Liver (tissue), 9 donors: Measurements from ENCODE around the gene NMU. TPM values are rescaled to one million over a fixed set of nuclear protein-coding genes. Genes with fewer than 3 reads are reported as not detected.

ENCODE experiments used
- DNase-seq: peaks from one replicate; pipeline ENCODE4 v3.0.0-alpha.2; 2017; ENCODE audit warnings: low spot score
- H3K27ac ChIP-seq, 2 donors: one replicate each; pipeline ENCODE4 v1.7.0; 2013; ENCODE audit warnings: inconsistent platforms in 2 of 2, low read length in 2 of 2, control low read depth in 1 of 2, low read depth in 1 of 2, mild to moderate bottlenecking in 1 of 2
- H3K27me3 ChIP-seq, 4 donors: one replicate each; pipeline versions ENCODE4 v1.6.1 to v1.7.0; 2013; ENCODE audit warnings: low read length in 3 of 4, inconsistent platforms in 1 of 4, mild to moderate bottlenecking in 1 of 4, moderate library complexity in 1 of 4; ENCODE audit not compliant: control insufficient read depth in 4 of 4, insufficient read depth in 4 of 4
- H3K36me3 ChIP-seq, 4 donors: one replicate each; pipeline versions ENCODE4 v1.6.1 to v1.7.0; 2013; ENCODE audit warnings: low read length in 3 of 4, mild to moderate bottlenecking in 3 of 4, low read depth in 1 of 4, moderate library complexity in 1 of 4; ENCODE audit not compliant: control insufficient read depth in 4 of 4, insufficient read depth in 3 of 4
- H3K4me1 ChIP-seq, 4 donors: one replicate each; pipeline versions ENCODE4 v1.6.1 to v1.7.0; 2013; ENCODE audit warnings: low read length in 3 of 4, mild to moderate bottlenecking in 3 of 4, moderate library complexity in 1 of 4; ENCODE audit not compliant: control insufficient read depth in 4 of 4, insufficient read depth in 4 of 4
- H3K4me3 ChIP-seq, 3 donors: one replicate each; pipeline versions ENCODE4 v1.6.1 to v1.7.0; 2013; ENCODE audit warnings: low read length in 3 of 3, control low read depth in 1 of 3, low read depth in 1 of 3, mild to moderate bottlenecking in 1 of 3
- H3K9ac ChIP-seq, 2 donors: one replicate each; pipeline ENCODE4 v1.7.0; 2013; ENCODE audit warnings: low read length in 2 of 2, mild to moderate bottlenecking in 2 of 2, moderate library complexity in 2 of 2, control low read depth in 1 of 2, low read depth in 1 of 2
- H3K9me3 ChIP-seq, 4 donors: one replicate each; pipeline versions ENCODE4 v1.6.1 to v1.7.0; 2013; ENCODE audit warnings: low read length in 3 of 4; ENCODE audit not compliant: control insufficient read depth in 4 of 4
- EGR1 ChIP-seq, 2 donors: IDR thresholded peaks; 2 replicates each; pipeline ENCODE4 v1.6.1; 2016 to 2018; ENCODE audit warnings: antibody characterized with exemption in 2 of 2, low read depth in 2 of 2
- FOXA1 ChIP-seq: IDR thresholded peaks from 2 replicates; pipeline ENCODE4 v1.6.1; 2016; ENCODE audit warnings: antibody characterized with exemption
- FOXA2 ChIP-seq: IDR thresholded peaks from 2 replicates; pipeline ENCODE4 v1.6.1; 2016; ENCODE audit warnings: antibody characterized with exemption
- GABPA ChIP-seq, 2 donors: IDR thresholded peaks in 1 of 2; conservative IDR thresholded peaks in 1 of 2; 2 replicates each; pipeline ENCODE4 v1.6.1; 2016; ENCODE audit warnings: antibody characterized with exemption in 2 of 2, mild to moderate bottlenecking in 1 of 2, moderate library complexity in 1 of 2
- HNF4A ChIP-seq, 2 donors: conservative IDR thresholded peaks; 2 replicates each; pipeline ENCODE4 v1.6.1; 2016; ENCODE audit warnings: antibody characterized with exemption in 2 of 2, mild to moderate bottlenecking in 2 of 2
- HNF4G ChIP-seq: IDR thresholded peaks from 2 replicates; pipeline ENCODE4 v1.6.1; 2016; ENCODE audit warnings: antibody characterized with exemption
- JUND ChIP-seq, 2 donors: IDR thresholded peaks; 2 replicates each; pipeline ENCODE4 v1.6.1; 2016; ENCODE audit warnings: antibody characterized with exemption in 2 of 2
- NR2F2 ChIP-seq: IDR thresholded peaks from 2 replicates; pipeline ENCODE4 v1.6.1; 2016; ENCODE audit warnings: antibody characterized with exemption
- RAD21 ChIP-seq, 2 donors: IDR thresholded peaks; 2 replicates each; pipeline ENCODE4 v1.6.1; 2016; ENCODE audit warnings: antibody characterized with exemption in 2 of 2, mild to moderate bottlenecking in 2 of 2
- RXRA ChIP-seq, 2 donors: IDR thresholded peaks; 2 replicates each; pipeline ENCODE4 v1.6.1; 2017 to 2018; ENCODE audit warnings: antibody characterized with exemption in 2 of 2, mild to moderate bottlenecking in 1 of 2
- SP1 ChIP-seq: IDR thresholded peaks from 2 replicates; pipeline ENCODE4 v1.6.1; 2018; ENCODE audit warnings: antibody characterized with exemption, mild to moderate bottlenecking
- YY1 ChIP-seq: IDR thresholded peaks from 2 replicates; pipeline ENCODE4 v1.6.1; 2016; ENCODE audit warnings: antibody characterized with exemption, mild to moderate bottlenecking
- WGBS: extraction: QIAGEN DNeasy Blood & Tissue Kit; methylation state at CpG from one replicate; pipeline ENCODE4 v1.1.7; 2013; 5-methylcytosine and 5-hydroxymethylcytosine counted together
- polyA plus RNA-seq, 2 donors: library from polyadenylated mRNA; stranded (reverse) in 1 of 2; unstranded in 1 of 2; fragments of 200-250 nt in 1 of 2; fragments of >200 nt in 1 of 2; fragmentation: Nextera tagmentation in 1 of 2; extraction: Ambion mirVana in 1 of 2; gene quantifications; one replicate each; pipeline versions ENCODE4 v1.2.1 to v1.2.3, GENCODE V29; 2013 to 2015
- total RNA-seq, 2 donors: library from RNA; depleted of rRNA; stranded (reverse); fragments of >200 nt; gene quantifications; one replicate each; pipeline ENCODE4 v1.2.3, GENCODE V29; 2014
- TF ChIP-seq, protein P1 (sequence below): fragments of 150-350 bp; IDR thresholded peaks from 2 replicates; pipeline ENCODE4 v1.5.1; 2017; ENCODE audit warnings: improper control_type of control experiment, low read depth, low read length; ENCODE audit not compliant: missing input control
- TF ChIP-seq, protein P2 (sequence below): IDR thresholded peaks from 2 replicates; pipeline ENCODE4 v1.6.1; 2016; ENCODE audit warnings: antibody characterized with exemption, mild to moderate bottlenecking
- TF ChIP-seq, protein P3 (sequence below): IDR thresholded peaks from 2 replicates; pipeline ENCODE4 v1.6.1; 2016; ENCODE audit warnings: antibody characterized with exemption
- TF ChIP-seq, protein P4 (sequence below): IDR thresholded peaks from 2 replicates; pipeline ENCODE4 v1.6.1; 2016; ENCODE audit warnings: antibody characterized with exemption
- TF ChIP-seq, protein P5 (sequence below): IDR thresholded peaks from 2 replicates; pipeline ENCODE4 v1.6.1; 2016; ENCODE audit warnings: antibody characterized with exemption
- donor health status: healthy.
- donor health status: healthy.
- donor health status: healthy.
- donor health status: healthy.
- donor health status: healthy.

The NMU gene
- total and polyA plus RNA-seq, 4 donors = 1.6 TPM; not detected in 3

DNA sequence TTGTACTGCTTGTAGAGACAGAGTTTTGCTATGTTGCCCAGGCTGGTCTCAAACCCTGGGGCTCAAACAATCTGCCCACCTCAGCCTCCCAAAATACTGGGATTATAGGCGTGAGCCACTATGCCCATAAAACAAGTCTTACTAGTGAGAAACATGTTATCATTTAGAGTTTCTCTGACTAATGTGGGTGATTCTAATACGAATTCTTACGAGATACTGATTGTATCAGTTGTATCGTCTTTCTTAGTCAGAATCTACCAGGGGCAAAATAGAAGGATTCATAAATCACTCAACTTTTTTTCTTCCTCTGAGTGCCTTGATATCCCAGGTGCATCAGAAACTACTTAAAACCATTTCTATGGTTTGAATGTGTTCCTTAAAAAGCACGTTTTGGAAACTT, 14.4 kb upstream of the NMU start:
- TF ChIP-seq HNF4A (conservative IDR thresholded peaks at IDR 0.05) (no peak), NR2F2 (no peak), YY1 (no peak), HNF4G (no peak), SP1 (no peak)
- DNase-seq = no peak
- H3K27ac ChIP-seq = no peak overlapping the region

DNA sequence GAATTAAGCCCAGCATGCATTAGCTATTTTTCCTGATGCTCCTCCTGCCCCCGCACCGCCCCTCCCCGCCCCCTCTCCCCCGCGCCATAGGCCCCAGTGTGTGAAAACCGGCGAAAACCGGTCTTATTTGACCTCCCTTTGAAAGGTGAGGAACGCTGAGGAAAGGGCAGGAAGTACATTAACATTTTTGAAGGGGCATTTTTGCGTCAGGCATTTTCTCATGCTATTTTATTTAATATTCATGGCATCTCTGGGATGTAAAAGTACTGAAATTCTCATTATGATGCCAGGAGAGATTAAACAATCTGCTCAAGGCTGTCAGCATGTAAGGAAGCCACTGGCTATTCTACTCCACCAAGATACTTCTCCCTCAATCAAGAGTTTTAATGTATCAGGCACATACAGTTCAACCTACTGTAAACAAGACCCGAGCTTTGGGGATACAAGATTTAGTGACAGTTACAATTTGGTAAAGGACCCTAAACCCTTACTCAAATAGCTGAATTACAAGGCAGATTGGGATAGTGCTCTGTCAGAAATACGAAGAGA, 1.2 kb upstream of the NMU start:
- WGBS = 22% methylated on average over 12 of the region's 12 CpGs
- H3K36me3 ChIP-seq = no peaks in the 10 kb centered on the region
- TF ChIP-seq, protein P1, sequence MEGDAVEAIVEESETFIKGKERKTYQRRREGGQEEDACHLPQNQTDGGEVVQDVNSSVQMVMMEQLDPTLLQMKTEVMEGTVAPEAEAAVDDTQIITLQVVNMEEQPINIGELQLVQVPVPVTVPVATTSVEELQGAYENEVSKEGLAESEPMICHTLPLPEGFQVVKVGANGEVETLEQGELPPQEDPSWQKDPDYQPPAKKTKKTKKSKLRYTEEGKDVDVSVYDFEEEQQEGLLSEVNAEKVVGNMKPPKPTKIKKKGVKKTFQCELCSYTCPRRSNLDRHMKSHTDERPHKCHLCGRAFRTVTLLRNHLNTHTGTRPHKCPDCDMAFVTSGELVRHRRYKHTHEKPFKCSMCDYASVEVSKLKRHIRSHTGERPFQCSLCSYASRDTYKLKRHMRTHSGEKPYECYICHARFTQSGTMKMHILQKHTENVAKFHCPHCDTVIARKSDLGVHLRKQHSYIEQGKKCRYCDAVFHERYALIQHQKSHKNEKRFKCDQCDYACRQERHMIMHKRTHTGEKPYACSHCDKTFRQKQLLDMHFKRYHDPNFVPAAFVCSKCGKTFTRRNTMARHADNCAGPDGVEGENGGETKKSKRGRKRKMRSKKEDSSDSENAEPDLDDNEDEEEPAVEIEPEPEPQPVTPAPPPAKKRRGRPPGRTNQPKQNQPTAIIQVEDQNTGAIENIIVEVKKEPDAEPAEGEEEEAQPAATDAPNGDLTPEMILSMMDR = no peak
- TF ChIP-seq EGR1 (IDR thresholded peaks at IDR 0.05; ENCODE audit: low read depth in 2 of 2) = no peak
- no peak for TF ChIP-seq JUND (IDR thresholded peaks at IDR 0.05)
- no peak for TF ChIP-seq RAD21 (IDR thresholded peaks at IDR 0.05)
- no peaks in the 10 kb centered on the region for H3K9me3 ChIP-seq
- no peak overlapping the region for H3K4me3 ChIP-seq
- H3K27me3 ChIP-seq = peaks cover 0 to 13% (median 8%) of the 10 kb centered on the region in 4 donors
- no peak overlapping the region for H3K9ac ChIP-seq
- H3K27ac ChIP-seq = no peak overlapping the region
- peaks cover 3 to 11% (median 6%) of the 10 kb centered on the region in 4 donors for H3K4me1 ChIP-seq
- DNase-seq = no peak

More for the DNA sequence above, 14.4 kb upstream of the NMU start:
- no peaks in the 10 kb centered on the region for H3K4me1 ChIP-seq
- no peaks in the 10 kb centered on the region for H3K9me3 ChIP-seq
- no peak overlapping the region for H3K4me3 ChIP-seq
- WGBS = 63% methylated on average over 5 of the region's 5 CpGs
- peaks cover 0 to 4% (median 0%) of the 10 kb centered on the region in 4 donors for H3K27me3 ChIP-seq
- H3K36me3 ChIP-seq = no peaks in the 10 kb centered on the region
- H3K9ac ChIP-seq = no peak overlapping the region

DNA sequence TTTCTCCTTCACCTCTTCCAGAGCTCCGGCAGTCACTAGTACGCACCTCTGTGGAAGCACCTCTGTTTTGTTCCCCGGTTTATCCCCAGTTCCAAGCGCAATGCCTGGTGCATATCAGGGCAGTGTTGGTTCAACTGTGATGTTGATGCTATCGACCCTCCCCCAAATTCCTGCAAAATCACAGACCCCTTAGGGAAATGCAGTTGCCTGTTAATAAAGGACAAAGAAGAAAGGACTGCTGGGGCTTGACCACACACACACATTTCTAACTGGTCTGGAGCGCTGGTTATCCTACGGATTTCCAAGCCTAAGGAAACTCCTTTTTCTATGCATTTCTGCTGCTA, 530 bp upstream of the NMU start:
- DNase-seq = no peak
- Histone ChIP-seq H3K9ac (no peak overlapping the region), H3K4me1 (peaks cover 3 to 11% (median 6%) of the 10 kb centered on the region in 4 donors), H3K27me3 (peaks cover 0 to 13% (median 8%) of the 10 kb centered on the region in 4 donors), H3K27ac (no peak overlapping the region), H3K9me3 (no peaks in the 10 kb centered on the region), H3K36me3 (no peaks in the 10 kb centered on the region), H3K4me3 (peak overlapping the region in 1 of 3 donors; percentile 44)
- TF ChIP-seq HNF4A (conservative IDR thresholded peaks at IDR 0.05) = no peak
- TF ChIP-seq YY1 = no peak
- no peak for TF ChIP-seq RAD21 (IDR thresholded peaks at IDR 0.05)
- TF ChIP-seq, protein P2, sequence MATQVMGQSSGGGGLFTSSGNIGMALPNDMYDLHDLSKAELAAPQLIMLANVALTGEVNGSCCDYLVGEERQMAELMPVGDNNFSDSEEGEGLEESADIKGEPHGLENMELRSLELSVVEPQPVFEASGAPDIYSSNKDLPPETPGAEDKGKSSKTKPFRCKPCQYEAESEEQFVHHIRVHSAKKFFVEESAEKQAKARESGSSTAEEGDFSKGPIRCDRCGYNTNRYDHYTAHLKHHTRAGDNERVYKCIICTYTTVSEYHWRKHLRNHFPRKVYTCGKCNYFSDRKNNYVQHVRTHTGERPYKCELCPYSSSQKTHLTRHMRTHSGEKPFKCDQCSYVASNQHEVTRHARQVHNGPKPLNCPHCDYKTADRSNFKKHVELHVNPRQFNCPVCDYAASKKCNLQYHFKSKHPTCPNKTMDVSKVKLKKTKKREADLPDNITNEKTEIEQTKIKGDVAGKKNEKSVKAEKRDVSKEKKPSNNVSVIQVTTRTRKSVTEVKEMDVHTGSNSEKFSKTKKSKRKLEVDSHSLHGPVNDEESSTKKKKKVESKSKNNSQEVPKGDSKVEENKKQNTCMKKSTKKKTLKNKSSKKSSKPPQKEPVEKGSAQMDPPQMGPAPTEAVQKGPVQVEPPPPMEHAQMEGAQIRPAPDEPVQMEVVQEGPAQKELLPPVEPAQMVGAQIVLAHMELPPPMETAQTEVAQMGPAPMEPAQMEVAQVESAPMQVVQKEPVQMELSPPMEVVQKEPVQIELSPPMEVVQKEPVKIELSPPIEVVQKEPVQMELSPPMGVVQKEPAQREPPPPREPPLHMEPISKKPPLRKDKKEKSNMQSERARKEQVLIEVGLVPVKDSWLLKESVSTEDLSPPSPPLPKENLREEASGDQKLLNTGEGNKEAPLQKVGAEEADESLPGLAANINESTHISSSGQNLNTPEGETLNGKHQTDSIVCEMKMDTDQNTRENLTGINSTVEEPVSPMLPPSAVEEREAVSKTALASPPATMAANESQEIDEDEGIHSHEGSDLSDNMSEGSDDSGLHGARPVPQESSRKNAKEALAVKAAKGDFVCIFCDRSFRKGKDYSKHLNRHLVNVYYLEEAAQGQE = no peak
- TF ChIP-seq, protein P3, sequence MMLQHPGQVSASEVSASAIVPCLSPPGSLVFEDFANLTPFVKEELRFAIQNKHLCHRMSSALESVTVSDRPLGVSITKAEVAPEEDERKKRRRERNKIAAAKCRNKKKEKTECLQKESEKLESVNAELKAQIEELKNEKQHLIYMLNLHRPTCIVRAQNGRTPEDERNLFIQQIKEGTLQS = no peak
- TF ChIP-seq, protein P1 = no peak
- no peak for TF ChIP-seq EGR1 (IDR thresholded peaks at IDR 0.05; ENCODE audit: low read depth in 2 of 2)
- TF ChIP-seq JUND (IDR thresholded peaks at IDR 0.05) = no peak
- TF ChIP-seq, protein P4, sequence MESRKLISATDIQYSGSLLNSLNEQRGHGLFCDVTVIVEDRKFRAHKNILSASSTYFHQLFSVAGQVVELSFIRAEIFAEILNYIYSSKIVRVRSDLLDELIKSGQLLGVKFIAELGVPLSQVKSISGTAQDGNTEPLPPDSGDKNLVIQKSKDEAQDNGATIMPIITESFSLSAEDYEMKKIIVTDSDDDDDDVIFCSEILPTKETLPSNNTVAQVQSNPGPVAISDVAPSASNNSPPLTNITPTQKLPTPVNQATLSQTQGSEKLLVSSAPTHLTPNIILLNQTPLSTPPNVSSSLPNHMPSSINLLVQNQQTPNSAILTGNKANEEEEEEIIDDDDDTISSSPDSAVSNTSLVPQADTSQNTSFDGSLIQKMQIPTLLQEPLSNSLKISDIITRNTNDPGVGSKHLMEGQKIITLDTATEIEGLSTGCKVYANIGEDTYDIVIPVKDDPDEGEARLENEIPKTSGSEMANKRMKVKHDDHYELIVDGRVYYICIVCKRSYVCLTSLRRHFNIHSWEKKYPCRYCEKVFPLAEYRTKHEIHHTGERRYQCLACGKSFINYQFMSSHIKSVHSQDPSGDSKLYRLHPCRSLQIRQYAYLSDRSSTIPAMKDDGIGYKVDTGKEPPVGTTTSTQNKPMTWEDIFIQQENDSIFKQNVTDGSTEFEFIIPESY = no peak
- TF ChIP-seq HNF4G = no peak
- no peak for TF ChIP-seq FOXA2
- TF ChIP-seq SP1 = no peak
- no peak for TF ChIP-seq GABPA (IDR thresholded peaks at IDR 0.05 in 1 of 2, conservative IDR thresholded peaks at IDR 0.05 in 1 of 2)
- TF ChIP-seq FOXA1 = no peak
- TF ChIP-seq RXRA (IDR thresholded peaks at IDR 0.05) = no peak
- TF ChIP-seq NR2F2 = no peak
- TF ChIP-seq, protein P5, sequence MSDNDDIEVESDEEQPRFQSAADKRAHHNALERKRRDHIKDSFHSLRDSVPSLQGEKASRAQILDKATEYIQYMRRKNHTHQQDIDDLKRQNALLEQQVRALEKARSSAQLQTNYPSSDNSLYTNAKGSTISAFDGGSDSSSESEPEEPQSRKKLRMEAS = no peak
- WGBS = 8% methylated on average over 7 of the region's 7 CpGs
